Small intestine (tissue), 7 donors: ENCODE results near the gene PGBD1. TPM values are rescaled to one million over a fixed set of nuclear protein-coding genes. Genes with fewer than 3 reads are reported as not detected.
"Not testable (repeated sequence)": the region's sequence is repeated elsewhere in the genome, so short reads cannot be mapped to it uniquely, and the experiment has no call there.

Source experiments
- DNase-seq, 2 donors: peaks; one replicate each; pipeline versions ENCODE4 v3.0.0 to v3.0.0-alpha.2; 2013
- FAIRE-seq: peaks from 2 replicates; lab custom pipeline; 2012; peaks lifted over from hg19 to GRCh38; lab: Jason Lieb, UNC
- H3K27ac ChIP-seq, 3 donors: one replicate each; pipeline ENCODE4 v1.5.1; 2013; ENCODE audit warnings: low read length in 2 of 3, mild to moderate bottlenecking in 2 of 3, control low read depth in 1 of 3, inconsistent platforms in 1 of 3, low read depth in 1 of 3, moderate library complexity in 1 of 3
- H3K27me3 ChIP-seq, 3 donors: one replicate each; pipeline ENCODE4 v1.6.1; 2013; ENCODE audit warnings: low read length in 3 of 3, inconsistent platforms in 1 of 3; ENCODE audit not compliant: control insufficient read depth in 3 of 3, insufficient read depth in 3 of 3
- H3K36me3 ChIP-seq, 3 donors: one replicate each; pipeline ENCODE4 v1.6.1; 2013; ENCODE audit warnings: low read length in 3 of 3, inconsistent platforms in 1 of 3, low read depth in 1 of 3, mild to moderate bottlenecking in 1 of 3, moderate library complexity in 1 of 3; ENCODE audit not compliant: control insufficient read depth in 3 of 3, insufficient read depth in 2 of 3
- H3K4me1 ChIP-seq, 3 donors: one replicate each; pipeline ENCODE4 v1.6.1; 2013; ENCODE audit warnings: low read length in 2 of 3, inconsistent platforms in 1 of 3, low read depth in 1 of 3, mild to moderate bottlenecking in 1 of 3, moderate library complexity in 1 of 3; ENCODE audit not compliant: control insufficient read depth in 3 of 3, insufficient read depth in 2 of 3
- H3K4me3 ChIP-seq, 3 donors: one replicate each; pipeline ENCODE4 v1.5.1; 2013; ENCODE audit warnings: low read length in 3 of 3, control low read depth in 1 of 3, inconsistent platforms in 1 of 3, low read depth in 1 of 3, mild to moderate bottlenecking in 1 of 3, moderate library complexity in 1 of 3
- H3K9me3 ChIP-seq, 2 donors: one replicate each; pipeline ENCODE4 v1.6.1; 2013; ENCODE audit warnings: low read depth in 1 of 2, low read length in 1 of 2; ENCODE audit not compliant: control insufficient read depth in 2 of 2, insufficient read depth in 1 of 2
- WGBS, 3 donors: extraction: QIAGEN DNeasy Blood & Tissue Kit; methylation state at CpG; one replicate each; pipeline ENCODE4 v1.1.7; 2013; 5-methylcytosine and 5-hydroxymethylcytosine counted together
- polyA plus RNA-seq, 4 donors: library from polyadenylated mRNA; stranded (reverse) in 3 of 4; unstranded in 1 of 4; fragments of 200-250 nt in 3 of 4; fragments of 120-200 nt in 1 of 4; gene quantifications; one replicate each; pipeline versions ENCODE4 v1.2.1 to v1.2.3, GENCODE V29; 2013
- donor health status: healthy with polysubstance abuse.
- donor health status: control.
- donor health status: control.
- donor health status: Bipolar disorder and iron deficiency.
- donor health status: healthy.

Gene PGBD1
- polyA plus RNA-seq, 4 donors: 0.81 to 3.2 (median 1.2) TPM

- H3K36me3 ChIP-seq: no peaks in the 10 kb centered on the region
- WGBS, 3 donors: 82 to 88% (median 86%) methylated on average over 3 of the region's 3 CpGs
- peaks cover 0 to 14% of the 10 kb centered on the region in 2 donors for H3K9me3 ChIP-seq
- no peak overlapping the region for H3K27ac ChIP-seq
- DNase-seq (no peak), FAIRE-seq (no peak)
- H3K4me3 ChIP-seq: no peak overlapping the region
- peaks cover 0 to 7% (median 0%) of the 10 kb centered on the region in 3 donors for H3K4me1 ChIP-seq
- no peaks in the 10 kb centered on the region for H3K27me3 ChIP-seq
These were observed 34.3 kb downstream of the PGBD1 start for GRCh38 chr6:28315628-28316027.

GRCh38 chr6:28317866-28318265 is 36.5 kb downstream of the PGBD1 start:
- not testable (repeated sequence) for DNase-seq, H3K9me3 ChIP-seq, H3K4me1 ChIP-seq, H3K36me3 ChIP-seq, FAIRE-seq, H3K4me3 ChIP-seq, H3K27ac ChIP-seq, H3K27me3 ChIP-seq
- WGBS, 3 donors: 93 to 97% (median 96%) methylated on average over 8 of the region's 8 CpGs

- FAIRE-seq (no peak), DNase-seq (no peak)
- Histone ChIP-seq H3K4me1 (no peaks in the 10 kb centered on the region), H3K9me3 (peaks cover 0 to 33% of the 10 kb centered on the region in 2 donors), H3K27ac (no peak overlapping the region), H3K4me3 (no peak overlapping the region), H3K36me3 (peaks cover 3 to 11% (median 11%) of the 10 kb centered on the region in 3 donors), H3K27me3 (no peaks in the 10 kb centered on the region)
- WGBS, 3 donors: 88 to 91% (median 91%) methylated on average over 3 of the region's 3 CpGs
These were observed 41.3 kb downstream of the PGBD1 start for GRCh38 chr6:28322661-28323060.

- FAIRE-seq (no peak), DNase-seq (no peak)
- H3K27ac ChIP-seq: no peak overlapping the region
- 97% methylated on average over 1 of the region's 1 CpG for WGBS, 3 donors
- peaks cover 3 to 13% (median 11%) of the 10 kb centered on the region in 3 donors for H3K36me3 ChIP-seq
- H3K4me3 ChIP-seq: no peak overlapping the region
- no peaks in the 10 kb centered on the region for H3K4me1 ChIP-seq
- peaks cover 0 to 37% of the 10 kb centered on the region in 2 donors for H3K9me3 ChIP-seq
- H3K27me3 ChIP-seq: no peaks in the 10 kb centered on the region
These were observed 42.5 kb downstream of the PGBD1 start for GRCh38 chr6:28323813-28324424.

GRCh38 chr6:28326371-28326948 is 45.1 kb downstream of the PGBD1 start:
- Histone ChIP-seq H3K4me1 (no peaks in the 10 kb centered on the region), H3K36me3 (peaks cover 3 to 17% (median 11%) of the 10 kb centered on the region in 3 donors), H3K9me3 (peaks cover 0 to 35% of the 10 kb centered on the region in 2 donors), H3K27me3 (no peaks in the 10 kb centered on the region), H3K27ac (no peak overlapping the region), H3K4me3 (no peak overlapping the region)
- DNase-seq (no peak), FAIRE-seq (no peak)
- 93 to 97% (median 97%) methylated on average over 7 of the region's 7 CpGs for WGBS, 3 donors

- no peaks in the 10 kb centered on the region for H3K27me3 ChIP-seq
- no peak overlapping the region for H3K27ac ChIP-seq
- H3K9me3 ChIP-seq: peaks cover 0 to 29% of the 10 kb centered on the region in 2 donors
- peaks cover 3 to 15% (median 11%) of the 10 kb centered on the region in 3 donors for H3K36me3 ChIP-seq
- H3K4me1 ChIP-seq: peaks cover 0 to 3% (median 0%) of the 10 kb centered on the region in 3 donors
- WGBS, 3 donors: 36 to 54% (median 37%) methylated on average over 1 of the region's 1 CpG
- DNase-seq (no peak), FAIRE-seq (no peak)
- H3K4me3 ChIP-seq: no peak overlapping the region
These were observed 48.7 kb downstream of the PGBD1 start for GRCh38 chr6:28330041-28330440.

- FAIRE-seq (no peak), DNase-seq (no peak)
- 97 to 98% (median 97%) methylated on average over 2 of the region's 2 CpGs for WGBS, 3 donors
- H3K27ac ChIP-seq: no peak overlapping the region
- peaks cover 0 to 16% (median 5%) of the 10 kb centered on the region in 3 donors for H3K4me1 ChIP-seq
- peaks cover 0 to 8% of the 10 kb centered on the region in 2 donors for H3K9me3 ChIP-seq
- peaks cover 0 to 6% (median 0%) of the 10 kb centered on the region in 3 donors for H3K36me3 ChIP-seq
- H3K27me3 ChIP-seq: no peaks in the 10 kb centered on the region
- H3K4me3 ChIP-seq: no peak overlapping the region
These were observed 51.7 kb downstream of the PGBD1 start for GRCh38 chr6:28333047-28333446.

GRCh38 chr6:28333599-28334018 is 52.2 kb downstream of the PGBD1 start:
- no peaks in the 10 kb centered on the region for H3K27me3 ChIP-seq
- peaks cover 0 to 8% of the 10 kb centered on the region in 2 donors for H3K9me3 ChIP-seq
- H3K27ac ChIP-seq: no peak overlapping the region
- H3K36me3 ChIP-seq: peaks cover 0 to 6% (median 0%) of the 10 kb centered on the region in 3 donors
- no peak for DNase-seq
- peaks cover 0 to 16% (median 5%) of the 10 kb centered on the region in 3 donors for H3K4me1 ChIP-seq
- H3K4me3 ChIP-seq: no peak overlapping the region
- WGBS, 3 donors: 88 to 100% (median 100%) methylated on average over 1 of the region's 1 CpG
- no peak for FAIRE-seq
